ENCODE data around the gene C4orf46.
"Not testable (repeated sequence)": the region's sequence is repeated elsewhere in the genome, so short reads cannot be mapped to it uniquely, and the experiment has no call there.

Gene C4orf46

DNA sequence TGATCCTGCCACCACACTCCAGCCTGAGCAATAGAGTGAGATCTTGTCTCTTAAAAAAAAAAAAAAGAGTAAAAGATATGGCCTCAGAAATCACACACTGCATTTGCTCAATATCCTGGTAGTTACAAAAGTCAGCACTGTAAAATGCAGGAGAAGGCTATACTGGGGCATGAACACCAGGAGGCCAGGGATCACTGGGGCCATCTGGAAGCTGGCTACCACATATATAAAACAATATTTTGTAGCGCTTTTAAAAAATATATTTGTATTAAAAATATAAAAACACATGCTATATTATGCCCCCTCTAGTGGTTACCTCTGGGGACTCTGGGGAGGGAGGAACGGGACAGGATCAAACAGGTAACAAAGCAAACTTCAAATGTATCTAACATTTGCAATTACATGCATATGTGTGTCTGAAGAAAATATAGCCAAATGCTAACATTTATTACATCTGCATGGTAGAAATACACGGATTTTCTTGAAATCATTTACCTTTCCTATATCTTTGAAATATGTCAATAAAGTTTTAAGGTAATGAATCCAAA, 4.0 kb downstream of the C4orf46 start:
- Histone ChIP-seq H2BK120ac (ENCODE audit: low read depth, low read length) (no peak overlapping the region), H3K23ac (ENCODE audit: low read length in 2 of 2) (no peak overlapping the region), H3K36me3 (ENCODE audit: control insufficient read depth in 1 of 2, insufficient read depth in 2 of 2, low read depth in 1 of 2, low read length in 2 of 2) (peaks cover 0 to 4% of the 10 kb centered on the region in 2 experiments), H4K8ac (ENCODE audit: low read length) (no peak overlapping the region), H3K4me3 (ENCODE audit: insufficient read depth in 1 of 2, low read depth in 1 of 2, low read length in 2 of 2) (no peak overlapping the region), H3K14ac (ENCODE audit: low read length in 2 of 2) (no peak overlapping the region), H3K9me3 (ENCODE audit: control insufficient read depth, low read length) (no peaks in the 10 kb centered on the region), H2BK5ac (ENCODE audit: low read depth, low read length, poor library complexity, severe bottlenecking) (no peak overlapping the region), H3K9ac (ENCODE audit: low read length) (peak overlapping the region; percentile 31), H2BK12ac (ENCODE audit: low read length in 2 of 2) (no peak overlapping the region), H3K27me3 (ENCODE audit: control insufficient read depth in 1 of 2, insufficient read depth in 1 of 2, low read length in 2 of 2) (no peaks in the 10 kb centered on the region), H2AK5ac (ENCODE audit: low read length, severe bottlenecking) (no peak overlapping the region), H2BK15ac (ENCODE audit: low read depth, poor library complexity, severe bottlenecking) (no peak overlapping the region), H3K79me1 (replicated peaks; ENCODE audit: low read length, poor library complexity, severe bottlenecking) (peaks cover 4% of the 10 kb centered on the region), H3K4me2 (ENCODE audit: low read length, poor library complexity, severe bottlenecking) (no peak overlapping the region), H4K91ac (ENCODE audit: low read length) (no peak overlapping the region), H3K27ac (ENCODE audit: low read length, poor library complexity, severe bottlenecking) (no peak overlapping the region), H2AFZ (ENCODE audit: low read depth, low read length) (no peak overlapping the region), H3K4ac (ENCODE audit: low read depth in 1 of 2, low read length in 2 of 2) (no peak overlapping the region), H3K4me1 (ENCODE audit: control insufficient read depth, insufficient read depth, low read depth, low read length) (peaks cover 2% of the 10 kb centered on the region), H3K18ac (ENCODE audit: low read depth in 1 of 2, low read length in 2 of 2) (no peak overlapping the region)
- DNase-seq, result peak; percentile 67
- WGBS, result no CpG with 5 or more reads among the region's 3 CpGs

DNA sequence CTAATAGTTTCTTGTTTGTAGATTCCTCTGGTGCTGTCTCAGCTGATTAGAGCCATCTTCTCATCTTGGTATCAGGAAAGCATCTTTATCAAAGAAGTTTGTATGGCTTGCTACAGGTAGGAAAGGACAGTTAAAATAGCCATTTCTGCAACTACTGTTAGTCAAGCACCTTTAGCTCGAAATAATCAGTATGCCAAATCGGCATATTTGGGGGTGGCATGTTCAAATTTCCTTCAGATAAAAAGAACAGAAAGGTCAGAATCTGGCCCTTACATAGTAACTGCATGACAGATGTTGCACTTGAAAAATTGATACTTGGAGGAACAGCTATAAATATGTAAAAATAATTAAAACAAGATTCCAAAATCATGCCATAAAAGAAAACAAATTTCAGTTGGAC, 4.8 kb downstream of the C4orf46 start:
- no peak overlapping the region for H2BK12ac ChIP-seq (ENCODE audit: low read length in 2 of 2)
- H2BK120ac ChIP-seq (ENCODE audit: low read depth, low read length), result no peak overlapping the region
- H3K36me3 ChIP-seq (ENCODE audit: control insufficient read depth in 1 of 2, insufficient read depth in 2 of 2, low read depth in 1 of 2, low read length in 2 of 2), result peaks cover 0 to 4% of the 10 kb centered on the region in 2 experiments
- no peak overlapping the region for H4K91ac ChIP-seq (ENCODE audit: low read length)
- no peak overlapping the region for H4K8ac ChIP-seq (ENCODE audit: low read length)
- H3K27me3 ChIP-seq (ENCODE audit: control insufficient read depth in 1 of 2, insufficient read depth in 1 of 2, low read length in 2 of 2), result no peaks in the 10 kb centered on the region
- H3K4me2 ChIP-seq (ENCODE audit: low read length, poor library complexity, severe bottlenecking), result no peak overlapping the region
- no peak overlapping the region for H3K14ac ChIP-seq (ENCODE audit: low read length in 2 of 2)
- H2AK5ac ChIP-seq (ENCODE audit: low read length, severe bottlenecking), result no peak overlapping the region
- peaks cover 2% of the 10 kb centered on the region for H3K4me1 ChIP-seq (ENCODE audit: control insufficient read depth, insufficient read depth, low read depth, low read length)
- no peak overlapping the region for H2BK15ac ChIP-seq (ENCODE audit: low read depth, poor library complexity, severe bottlenecking)
- H3K9me3 ChIP-seq (ENCODE audit: control insufficient read depth, low read length), result no peaks in the 10 kb centered on the region
- H3K4me3 ChIP-seq (ENCODE audit: insufficient read depth in 1 of 2, low read depth in 1 of 2, low read length in 2 of 2), result no peak overlapping the region
- no peak for DNase-seq
- no peak overlapping the region for H2AFZ ChIP-seq (ENCODE audit: low read depth, low read length)
- no peak overlapping the region for H3K18ac ChIP-seq (ENCODE audit: low read depth in 1 of 2, low read length in 2 of 2)
- peaks cover 4% of the 10 kb centered on the region for H3K79me1 ChIP-seq (replicated peaks; ENCODE audit: low read length, poor library complexity, severe bottlenecking)
- H3K27ac ChIP-seq (ENCODE audit: low read length, poor library complexity, severe bottlenecking), result no peak overlapping the region
- H3K4ac ChIP-seq (ENCODE audit: low read depth in 1 of 2, low read length in 2 of 2), result no peak overlapping the region
- no peak overlapping the region for H3K23ac ChIP-seq (ENCODE audit: low read length in 2 of 2)
- H2BK5ac ChIP-seq (ENCODE audit: low read depth, low read length, poor library complexity, severe bottlenecking), result no peak overlapping the region
- WGBS, result 96% methylated on average over 2 of the region's 2 CpGs
- no peak overlapping the region for H3K9ac ChIP-seq (ENCODE audit: low read length)

DNA sequence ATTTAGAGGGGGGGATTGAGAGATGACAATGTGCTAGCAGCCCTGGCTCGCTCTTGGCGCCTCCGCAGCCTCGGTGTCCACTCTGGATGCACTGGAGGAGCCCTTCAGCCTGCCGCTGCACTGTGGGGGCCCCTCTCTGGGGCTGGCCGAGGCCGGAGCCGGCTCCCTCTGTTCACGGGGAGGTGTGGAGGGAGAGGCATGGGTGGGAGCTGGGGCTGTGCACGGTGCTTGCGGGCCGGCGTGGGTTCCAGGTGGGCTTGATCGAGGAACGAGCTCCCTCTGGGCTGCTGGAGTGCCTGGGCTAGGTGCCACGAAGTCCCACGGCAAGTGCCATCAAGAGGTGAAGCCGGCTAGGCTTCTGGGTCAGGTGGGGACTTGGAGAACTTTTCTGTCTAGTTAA, 6.9 kb downstream of the C4orf46 start:
- Histone ChIP-seq H3K79me1 (replicated peaks; ENCODE audit: low read length, poor library complexity, severe bottlenecking) (peaks cover 4% of the 10 kb centered on the region), H3K4ac (ENCODE audit: low read depth in 1 of 2, low read length in 2 of 2) (no peak overlapping the region), H2BK12ac (ENCODE audit: low read length in 2 of 2) (no peak overlapping the region), H4K91ac (ENCODE audit: low read length) (no peak overlapping the region), H3K36me3 (ENCODE audit: control insufficient read depth in 1 of 2, insufficient read depth in 2 of 2, low read depth in 1 of 2, low read length in 2 of 2) (peaks cover 0 to 4% of the 10 kb centered on the region in 2 experiments), H3K18ac (ENCODE audit: low read depth in 1 of 2, low read length in 2 of 2) (no peak overlapping the region), H2BK15ac (ENCODE audit: low read depth, poor library complexity, severe bottlenecking) (no peak overlapping the region), H3K14ac (ENCODE audit: low read length in 2 of 2) (no peak overlapping the region), H3K23ac (ENCODE audit: low read length in 2 of 2) (no peak overlapping the region), H3K9me3 (ENCODE audit: control insufficient read depth, low read length) (no peaks in the 10 kb centered on the region), H3K27me3 (ENCODE audit: control insufficient read depth in 1 of 2, insufficient read depth in 1 of 2, low read length in 2 of 2) (no peaks in the 10 kb centered on the region), H3K4me1 (ENCODE audit: control insufficient read depth, insufficient read depth, low read depth, low read length) (no peaks in the 10 kb centered on the region), H2AK5ac (ENCODE audit: low read length, severe bottlenecking) (no peak overlapping the region), H2BK5ac (ENCODE audit: low read depth, low read length, poor library complexity, severe bottlenecking) (no peak overlapping the region), H3K9ac (ENCODE audit: low read length) (no peak overlapping the region), H3K4me3 (ENCODE audit: insufficient read depth in 1 of 2, low read depth in 1 of 2, low read length in 2 of 2) (no peak overlapping the region), H4K8ac (ENCODE audit: low read length) (no peak overlapping the region), H2BK120ac (ENCODE audit: low read depth, low read length) (no peak overlapping the region), H3K4me2 (ENCODE audit: low read length, poor library complexity, severe bottlenecking) (no peak overlapping the region), H2AFZ (ENCODE audit: low read depth, low read length) (no peak overlapping the region), H3K27ac (ENCODE audit: low read length, poor library complexity, severe bottlenecking) (no peak overlapping the region)
- WGBS, result 98% methylated on average over 16 of the region's 18 CpGs
- no peak for DNase-seq

DNA sequence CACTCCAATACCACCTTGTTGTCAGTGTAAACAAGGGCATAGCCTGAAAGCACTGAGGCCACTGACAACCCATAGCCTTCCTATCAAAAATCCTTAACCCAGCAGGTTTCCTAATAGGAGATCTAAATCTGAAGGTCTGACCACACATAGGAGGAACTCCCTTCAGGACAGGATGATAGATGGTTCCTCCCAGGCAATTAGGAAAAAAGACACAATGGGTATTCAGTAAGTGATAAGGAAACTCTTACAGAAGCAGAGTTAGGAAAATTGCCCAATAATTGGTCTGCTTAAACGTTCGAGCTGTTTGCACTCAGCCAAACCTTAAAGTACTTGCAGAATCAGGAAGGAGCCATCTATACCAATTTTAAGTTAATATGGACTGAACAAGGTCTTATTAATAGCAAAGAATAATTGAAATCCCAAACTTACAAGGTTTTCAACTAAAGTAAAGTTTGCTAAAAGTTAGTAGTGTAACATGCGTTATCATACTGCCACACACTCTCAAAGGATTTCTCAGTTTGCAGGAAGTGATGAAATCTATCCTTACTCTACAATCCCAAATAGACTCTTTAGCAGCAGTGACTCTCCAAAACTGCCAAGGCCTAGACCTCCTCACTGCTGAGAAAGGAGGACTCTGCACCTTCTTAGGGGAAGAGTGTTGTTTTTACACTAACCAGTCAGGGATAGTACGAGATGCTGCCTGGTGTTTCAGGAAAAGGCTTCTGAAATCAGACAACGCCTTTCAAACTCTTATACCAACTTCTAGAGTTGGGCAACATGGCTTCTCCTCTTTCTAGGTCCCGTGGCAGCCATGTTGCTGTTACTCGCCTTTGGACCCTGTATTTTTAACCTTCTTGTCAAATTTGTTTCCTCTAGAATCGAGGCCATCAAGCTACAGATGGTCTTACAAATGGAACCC, 7.7 kb downstream of the C4orf46 start:
- H3K4me3 ChIP-seq (ENCODE audit: insufficient read depth in 1 of 2, low read depth in 1 of 2, low read length in 2 of 2); H2AFZ ChIP-seq (ENCODE audit: low read depth, low read length); H3K4me1 ChIP-seq (ENCODE audit: control insufficient read depth, insufficient read depth, low read depth, low read length); H3K14ac ChIP-seq (ENCODE audit: low read length in 2 of 2); H3K27me3 ChIP-seq (ENCODE audit: control insufficient read depth in 1 of 2, insufficient read depth in 1 of 2, low read length in 2 of 2); DNase-seq; H3K36me3 ChIP-seq (ENCODE audit: control insufficient read depth in 1 of 2, insufficient read depth in 2 of 2, low read depth in 1 of 2, low read length in 2 of 2); H2BK12ac ChIP-seq (ENCODE audit: low read length in 2 of 2); H4K91ac ChIP-seq (ENCODE audit: low read length); H3K9ac ChIP-seq (ENCODE audit: low read length); H3K23ac ChIP-seq (ENCODE audit: low read length in 2 of 2); H3K27ac ChIP-seq (ENCODE audit: low read length, poor library complexity, severe bottlenecking); H3K4me2 ChIP-seq (ENCODE audit: low read length, poor library complexity, severe bottlenecking); H4K8ac ChIP-seq (ENCODE audit: low read length); H3K18ac ChIP-seq (ENCODE audit: low read depth in 1 of 2, low read length in 2 of 2); H2AK5ac ChIP-seq (ENCODE audit: low read length, severe bottlenecking); H2BK5ac ChIP-seq (ENCODE audit: low read depth, low read length, poor library complexity, severe bottlenecking); H3K4ac ChIP-seq (ENCODE audit: low read depth in 1 of 2, low read length in 2 of 2); H2BK15ac ChIP-seq (ENCODE audit: low read depth, poor library complexity, severe bottlenecking); H2BK120ac ChIP-seq (ENCODE audit: low read depth, low read length); H3K79me1 ChIP-seq (replicated peaks; ENCODE audit: low read length, poor library complexity, severe bottlenecking); H3K9me3 ChIP-seq (ENCODE audit: control insufficient read depth, low read length): not testable (repeated sequence)
- 84% methylated on average over 8 of the region's 8 CpGs for WGBS

All from mesenchymal stem cell (in vitro differentiated cells and primary cell).